ENCODE measurements around the gene GAPDHS.
A peak's percentile ranks its signal among the peaks of the same experiment; 100 is the strongest.

The GAPDHS gene

GRCh38 chr19:35491836-35492360 lies 41.4 kb upstream of the GAPDHS start:
- TF ChIP-seq CTCF (IDR thresholded peaks at IDR 0.05; ENCODE audit: low read depth, low read length), result no peak
- no peak overlapping the region for H3K4me3 ChIP-seq (ENCODE audit: low read depth, low read length)

GRCh38 chr19:35493971-35494370 lies 39.3 kb upstream of the GAPDHS start:
- no peak overlapping the region for H3K4me3 ChIP-seq (ENCODE audit: low read depth, low read length)
- TF ChIP-seq CTCF (IDR thresholded peaks at IDR 0.05; ENCODE audit: low read depth, low read length), result no peak

- TF ChIP-seq CTCF (IDR thresholded peaks at IDR 0.05; ENCODE audit: low read depth, low read length), result peak; percentile 99
- H3K4me3 ChIP-seq (ENCODE audit: low read depth, low read length), result no peak overlapping the region
These were observed 37.9 kb upstream of the GAPDHS start for GRCh38 chr19:35495107-35496064.

- no peak for TF ChIP-seq CTCF (IDR thresholded peaks at IDR 0.05; ENCODE audit: low read depth, low read length)
These were observed 35.9 kb upstream of the GAPDHS start for GRCh38 chr19:35497406-35497805.

GRCh38 chr19:35498220-35498619 lies 35.0 kb upstream of the GAPDHS start:
- H3K4me3 ChIP-seq (ENCODE audit: low read depth, low read length), result no peak overlapping the region
- no peak for TF ChIP-seq CTCF (IDR thresholded peaks at IDR 0.05; ENCODE audit: low read depth, low read length)

More at GRCh38 chr19:35497406-35497805, 35.9 kb upstream of the GAPDHS start:
- no peak overlapping the region for H3K4me3 ChIP-seq (ENCODE audit: low read depth, low read length)

- no peak for TF ChIP-seq CTCF (IDR thresholded peaks at IDR 0.05; ENCODE audit: low read depth, low read length)
These were observed 34.2 kb upstream of the GAPDHS start for GRCh38 chr19:35498984-35499527.

GRCh38 chr19:35500611-35501010 lies 32.6 kb upstream of the GAPDHS start:
- H3K4me3 ChIP-seq (ENCODE audit: low read depth, low read length), result no peak overlapping the region
- no peak for TF ChIP-seq CTCF (IDR thresholded peaks at IDR 0.05; ENCODE audit: low read depth, low read length)

More at GRCh38 chr19:35498984-35499527, 34.2 kb upstream of the GAPDHS start:
- no peak overlapping the region for H3K4me3 ChIP-seq (ENCODE audit: low read depth, low read length)

All from WI38 (cell line).